LHCN-M2 (cell line): ENCODE results near the gene LIMK2. TPM values are rescaled to one million over a fixed set of nuclear protein-coding genes. Genes with fewer than 3 reads are reported as not detected.
"Not testable (repeated sequence)": the region's sequence is repeated elsewhere in the genome, so short reads cannot be mapped to it uniquely, and the experiment has no call there.

Source experiments
- DNase-seq: peaks from one replicate; pipeline ENCODE4 v3.0.0-alpha.2; 2012; ENCODE audit warnings: low read depth
- polyA plus RNA-seq: library from polyadenylated mRNA; unstranded; fragments of >200 nt; gene quantifications from one replicate; pipeline ENCODE4 v1.2.1, GENCODE V29; 2012; ENCODE audit warnings: missing spikeins
- total RNA-seq: library from RNA; depleted of rRNA; stranded (reverse); fragments of >200 nt; gene quantifications from 2 replicates; pipeline ENCODE4 v1.2.3, GENCODE V29; 2014; rRNA removed

The LIMK2 gene
- 24.8 and 30.3 TPM in 2 replicates for total RNA-seq
- 25.0 TPM for polyA plus RNA-seq

DNA sequence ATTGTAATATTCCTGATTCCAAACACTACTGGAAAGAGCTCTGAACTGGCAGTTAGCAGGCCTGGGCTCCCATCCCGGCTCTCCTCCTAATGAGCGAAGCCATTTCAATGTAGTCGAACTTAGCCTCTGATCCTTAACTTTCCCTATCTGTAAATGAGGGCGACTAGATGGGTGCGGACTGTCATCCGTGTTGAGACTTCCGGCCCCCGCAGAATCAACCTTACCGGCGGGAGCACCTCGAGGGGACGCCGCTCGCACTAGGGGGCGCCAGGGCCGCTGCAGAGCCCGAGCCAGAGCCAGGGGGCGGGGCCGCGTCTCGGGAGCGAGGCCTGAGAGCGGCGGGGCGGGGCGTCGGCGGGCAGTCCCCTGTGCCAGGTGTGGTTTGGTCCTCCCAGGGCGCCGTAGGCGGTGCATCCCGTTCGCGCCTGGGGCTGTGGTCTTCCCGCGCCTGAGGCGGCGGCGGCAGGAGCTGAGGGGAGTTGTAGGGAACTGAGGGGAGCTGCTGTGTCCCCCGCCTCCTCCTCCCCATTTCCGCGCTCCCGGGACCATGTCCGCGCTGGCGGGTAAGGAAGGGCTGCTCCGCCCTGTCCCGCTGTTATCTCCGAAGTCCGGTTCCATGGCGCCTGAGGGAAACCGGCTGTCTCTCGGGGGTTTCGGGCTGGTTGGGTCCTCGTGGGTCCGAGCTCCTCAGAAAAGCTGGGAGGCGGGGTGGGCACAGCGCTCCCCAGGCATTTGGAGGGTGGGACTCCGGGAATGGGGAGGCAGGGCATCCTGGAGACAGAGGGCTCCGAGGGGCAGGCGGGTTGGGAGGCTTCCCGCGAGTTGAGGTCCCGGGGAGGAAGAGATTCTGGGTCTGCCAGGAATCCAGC lies at the start of gene LIMK2:
LIMK2 (plus strand) TSS at position 437 of the 869 bp plus-strand sequence; CDS start at position 548, 111 bp downstream.
- DNase-seq = peak; percentile 79

GRCh38 chr22:31170971-31171370 lies 41.1 kb upstream of the LIMK2 start:
- no peak for DNase-seq

GRCh38 chr22:31171734-31172133 lies 40.4 kb upstream of the LIMK2 start:
- not testable (repeated sequence) for DNase-seq

- peak; percentile 85 for DNase-seq
Observed at GRCh38 chr22:31173386-31174145, 38.5 kb upstream of the LIMK2 start.

- DNase-seq = no peak
Observed at GRCh38 chr22:31176923-31177322, 35.2 kb upstream of the LIMK2 start.

GRCh38 chr22:31177420-31178162 lies 34.5 kb upstream of the LIMK2 start:
- DNase-seq = peak; percentile 84

DNA sequence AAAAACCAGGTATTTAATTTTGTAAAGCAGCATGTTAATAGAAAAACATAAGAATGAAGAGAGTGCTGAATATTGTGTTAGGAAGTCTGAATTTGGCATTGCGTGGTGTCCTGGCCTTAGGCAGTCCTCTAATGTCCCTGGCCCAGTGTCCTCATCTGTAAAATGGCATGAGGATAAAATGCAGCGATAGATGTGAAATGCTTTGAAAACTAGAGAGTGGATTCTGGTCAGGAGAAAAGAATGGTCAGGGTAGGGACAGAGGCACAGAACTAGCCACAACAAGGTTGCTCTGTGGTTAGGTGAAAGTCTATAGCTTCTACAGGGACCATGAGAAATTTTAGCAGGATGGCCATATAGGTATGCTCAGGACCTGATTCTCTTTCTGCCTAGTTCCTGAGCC lies 33.2 kb upstream of the LIMK2 start:
- no peak for DNase-seq

DNA sequence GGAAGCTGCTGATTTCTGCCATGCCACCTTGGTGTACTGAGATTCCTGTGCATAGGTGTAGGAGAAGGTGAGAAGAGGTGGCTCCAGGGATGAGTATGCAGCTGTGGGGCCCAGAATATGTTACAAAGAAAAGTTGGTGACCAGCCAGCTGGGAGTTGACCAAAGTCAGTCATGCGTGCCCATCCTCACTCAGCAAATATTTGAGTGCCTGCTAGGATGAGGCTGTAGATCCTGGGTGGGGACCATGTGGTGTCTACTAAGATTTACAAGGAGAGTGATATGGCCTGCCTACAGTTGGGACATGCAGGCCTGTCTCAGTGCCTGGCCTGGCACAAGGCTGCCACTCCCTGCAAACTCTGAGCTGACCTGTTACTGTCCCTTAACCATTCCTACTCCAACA lies 32.8 kb upstream of the LIMK2 start:
- no peak for DNase-seq

DNA sequence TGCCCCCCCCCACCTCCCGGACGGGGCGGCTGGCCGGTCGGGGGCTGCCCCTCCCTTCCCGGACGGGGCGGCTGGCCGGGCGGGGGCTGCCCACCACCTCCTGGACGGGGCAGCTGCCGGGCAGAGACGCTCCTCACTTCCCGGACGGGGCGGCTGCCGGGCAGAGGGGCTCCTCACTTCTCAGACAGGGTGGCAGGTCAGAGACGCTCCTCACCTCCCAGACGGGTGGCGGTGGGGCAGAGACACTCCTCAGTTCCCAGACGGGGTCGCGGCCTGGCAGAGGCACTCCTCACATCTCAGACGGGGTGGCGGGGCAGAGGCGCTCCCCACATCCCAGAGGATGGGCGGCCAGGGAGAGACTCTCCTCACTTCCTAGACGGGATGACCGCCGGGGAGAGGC lies 28.1 kb upstream of the LIMK2 start:
- no peak for DNase-seq

DNA sequence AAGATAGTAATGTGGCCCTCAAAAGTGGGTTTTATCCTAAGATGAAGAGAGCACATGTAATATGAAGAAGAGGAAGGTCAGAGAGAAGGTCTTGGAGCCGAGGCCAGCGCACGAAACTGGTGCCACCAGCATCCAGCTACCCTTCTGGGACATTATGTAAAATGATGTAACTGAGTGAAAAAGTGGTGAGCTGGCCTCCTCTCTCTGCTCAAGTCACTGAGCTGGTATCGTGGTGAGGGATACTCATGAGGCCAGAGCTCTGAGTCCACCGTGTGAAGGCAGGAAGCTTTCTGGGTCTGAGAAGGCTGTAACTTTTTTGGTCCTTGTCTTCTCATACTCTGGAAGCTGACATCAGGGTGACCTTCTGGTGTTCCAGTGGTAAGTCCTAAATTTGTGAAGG lies 27.0 kb upstream of the LIMK2 start:
- no peak for DNase-seq

DNA sequence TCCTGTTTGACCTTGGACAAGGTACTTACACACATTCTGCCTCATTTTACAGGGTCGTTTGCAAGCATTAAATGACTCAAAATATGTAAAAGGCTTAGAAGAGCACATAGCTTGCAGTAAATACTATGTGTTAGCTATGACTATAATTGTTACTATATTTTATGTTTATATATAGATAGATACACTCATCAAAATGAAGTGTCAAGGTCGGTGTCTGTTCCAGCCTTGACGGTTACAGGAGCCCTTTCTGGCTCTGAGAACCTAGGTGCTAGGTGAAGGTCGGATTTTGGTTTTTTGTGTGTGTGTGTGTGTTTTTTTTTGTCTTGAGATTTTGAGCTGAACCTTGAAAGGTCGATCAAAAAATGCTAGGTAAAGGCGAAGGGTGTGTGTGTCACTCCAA lies 24.5 kb upstream of the LIMK2 start:
- DNase-seq = no peak

GRCh38 chr22:31192513-31192912 lies 19.6 kb upstream of the LIMK2 start:
- DNase-seq = no peak

GRCh38 chr22:31193092-31193491 lies 19.0 kb upstream of the LIMK2 start:
- DNase-seq = no peak

DNA sequence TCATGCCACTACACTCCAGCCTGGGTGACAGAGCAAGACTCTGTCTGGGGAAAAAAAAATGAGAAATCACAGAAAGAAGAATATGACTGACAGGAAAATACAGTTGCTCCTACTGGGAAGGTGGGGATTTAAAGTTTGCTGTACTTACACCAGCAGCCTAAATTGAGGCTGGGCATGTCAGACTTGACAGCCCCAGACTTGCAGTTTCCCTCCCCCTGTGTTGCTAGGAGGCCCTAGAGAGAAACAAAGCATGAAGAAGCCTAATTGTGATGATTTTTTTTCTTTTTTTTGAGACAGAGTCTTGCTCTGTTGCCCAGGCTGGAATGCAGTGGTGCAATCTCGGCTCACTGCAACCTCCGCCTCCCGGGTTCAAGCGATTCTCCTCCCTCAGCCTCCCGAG lies 17.4 kb upstream of the LIMK2 start:
- DNase-seq = not testable (repeated sequence)

DNA sequence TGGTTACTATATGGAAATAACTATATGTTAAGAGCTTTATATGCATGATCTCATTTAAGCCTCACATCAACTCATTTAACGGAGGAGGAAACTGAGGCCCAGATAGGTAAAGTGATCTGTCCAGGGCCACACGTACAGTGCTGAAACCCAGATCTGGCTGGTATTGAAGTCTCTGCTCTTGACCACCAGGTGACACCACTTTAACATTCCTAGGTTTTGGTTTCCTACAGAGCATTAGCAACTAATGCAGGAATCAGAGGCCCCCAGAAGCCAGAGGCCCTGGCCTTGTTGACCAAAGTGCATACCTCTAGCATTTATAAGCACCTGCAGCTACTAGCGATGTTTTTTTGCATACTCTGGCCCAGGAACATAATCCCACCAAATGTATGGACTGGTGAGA lies 12.9 kb upstream of the LIMK2 start:
- DNase-seq = no peak

DNA sequence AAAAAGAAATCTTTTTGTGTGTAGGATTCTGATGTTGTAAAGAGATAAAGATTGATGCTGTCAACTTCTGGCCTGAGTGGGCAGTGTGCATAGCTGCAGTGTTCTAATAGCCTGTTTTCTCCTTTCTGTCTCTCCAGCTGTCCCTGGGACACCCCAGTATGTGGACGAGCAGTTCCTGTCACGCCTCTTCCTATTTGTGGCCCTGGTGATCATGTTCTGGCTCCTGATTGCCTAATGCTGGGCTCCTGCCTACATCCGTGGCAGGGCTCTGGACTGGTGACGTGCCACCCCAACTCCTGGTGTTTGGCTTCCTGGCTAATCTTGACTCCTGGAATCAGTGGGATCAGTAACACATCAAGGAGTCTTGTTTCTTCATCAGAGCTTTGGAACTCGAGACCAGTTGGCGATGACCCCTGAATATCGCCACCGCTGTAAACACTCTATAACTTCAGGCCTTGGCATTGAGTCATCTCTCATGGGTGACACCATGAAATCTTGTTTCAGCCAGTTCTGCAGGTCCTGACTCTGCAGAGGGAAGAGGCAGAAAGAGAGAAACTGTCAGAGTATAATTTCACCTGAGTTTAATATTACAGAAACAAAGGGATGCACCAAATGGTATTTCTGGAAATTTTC lies 7.6 kb upstream of the LIMK2 start:
- not testable (repeated sequence) for DNase-seq

DNA sequence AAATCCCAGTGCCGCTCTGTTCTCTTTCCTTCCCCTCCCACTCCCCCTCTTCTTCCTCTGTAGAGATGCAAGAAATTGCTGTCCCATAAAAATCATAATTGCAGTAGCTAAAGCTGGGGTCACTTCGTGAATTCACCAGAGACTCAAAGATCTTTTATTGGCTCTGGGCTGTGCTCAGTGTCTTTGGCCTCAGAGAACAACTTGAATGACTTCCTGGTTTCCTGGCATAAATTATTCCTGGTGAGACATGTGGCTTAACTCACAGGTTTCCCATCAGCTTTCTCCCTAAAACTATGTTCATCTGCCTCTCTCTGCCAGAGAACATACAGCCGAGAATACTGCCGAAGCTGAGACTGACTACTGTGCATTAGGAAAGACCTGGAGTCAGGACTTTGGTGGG lies 7.0 kb upstream of the LIMK2 start:
- DNase-seq = not testable (repeated sequence)

- not testable (repeated sequence) for DNase-seq
Observed at GRCh38 chr22:31206460-31206859, 5.6 kb upstream of the LIMK2 start.

GRCh38 chr22:31206896-31207687 lies 5.0 kb upstream of the LIMK2 start:
- DNase-seq = no peak

DNA sequence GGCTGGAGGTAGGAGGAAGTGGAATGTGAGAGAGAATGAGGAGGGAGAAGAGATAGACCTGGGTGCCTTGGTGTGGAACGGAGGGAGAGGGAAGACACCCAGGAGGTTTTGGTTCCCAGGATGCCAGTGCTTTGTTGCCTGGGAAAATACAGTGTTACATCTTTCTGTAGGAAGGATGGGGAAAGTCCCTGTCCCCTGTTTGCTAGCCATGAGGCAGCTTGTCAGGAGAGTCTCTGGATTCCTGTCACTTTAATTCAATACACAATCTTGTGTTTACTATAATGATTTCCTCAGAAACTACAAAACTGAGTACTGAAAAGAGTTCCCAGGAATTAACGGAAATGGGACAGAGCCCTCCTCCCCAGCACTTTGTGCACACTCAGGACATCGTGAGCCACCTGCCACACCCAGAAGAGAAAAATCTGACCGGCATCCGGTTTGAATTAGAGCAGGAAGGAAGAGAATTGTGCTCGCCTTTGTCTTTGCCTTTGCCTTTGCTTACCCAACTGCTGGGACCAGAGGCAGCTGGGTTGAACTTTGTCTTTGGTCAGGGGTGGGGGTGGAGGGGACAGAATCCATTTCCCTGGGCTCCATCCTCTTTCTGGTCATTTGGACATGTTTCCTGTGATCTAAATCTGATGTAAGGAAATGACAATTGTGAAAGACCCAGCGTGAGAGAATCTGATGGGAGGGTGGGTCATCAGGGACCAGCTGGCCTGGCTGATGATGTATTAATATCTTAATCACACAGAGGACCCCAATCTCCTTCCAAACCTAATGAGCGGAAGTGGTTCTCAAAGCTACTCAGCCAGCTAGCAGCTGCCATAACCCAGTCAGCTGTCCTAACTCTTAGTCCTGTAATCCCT lies 1.3 kb upstream of the LIMK2 start:
- peak; percentile 83 for DNase-seq
